ENCODE measurements around the gene DIAPH2.
A peak's percentile ranks its signal among the peaks of the same experiment; 100 is the strongest.

DIAPH2 gene

GRCh38 chrX:96984538-96984937 lies 299.9 kb downstream of the DIAPH2 start:
- no peak overlapping the region for H3K4me3 Mint-ChIP-seq
- intact Hi-C loops (cut with micrococcal nuclease): no loop called here
- H3K9me3 Mint-ChIP-seq: no peaks in the 10 kb centered on the region
- no peak overlapping the region for H3K27ac Mint-ChIP-seq
- no peaks in the 10 kb centered on the region for H3K4me1 Mint-ChIP-seq (ENCODE audit: low read depth)
- no peaks in the 10 kb centered on the region for H3K36me3 Mint-ChIP-seq (ENCODE audit: low read depth)
- no peaks in the 10 kb centered on the region for H3K27me3 Mint-ChIP-seq

GRCh38 chrX:96985046-96985445 lies 300.4 kb downstream of the DIAPH2 start:
- Mint-ChIP-seq H3K4me1 (ENCODE audit: low read depth) (no peaks in the 10 kb centered on the region), H3K36me3 (ENCODE audit: low read depth) (no peaks in the 10 kb centered on the region), H3K27ac (no peak overlapping the region), H3K9me3 (no peaks in the 10 kb centered on the region), H3K27me3 (no peaks in the 10 kb centered on the region), H3K4me3 (no peak overlapping the region)
- intact Hi-C loops (cut with micrococcal nuclease): no loop called here

GRCh38 chrX:96987228-96987627 lies 302.6 kb downstream of the DIAPH2 start:
- intact Hi-C loops (cut with micrococcal nuclease): no loop called here
- Mint-ChIP-seq H3K27ac (no peak overlapping the region), H3K27me3 (no peaks in the 10 kb centered on the region), H3K9me3 (no peaks in the 10 kb centered on the region), H3K36me3 (ENCODE audit: low read depth) (no peaks in the 10 kb centered on the region), H3K4me1 (ENCODE audit: low read depth) (no peaks in the 10 kb centered on the region), H3K4me3 (no peak overlapping the region)

GRCh38 chrX:96989830-96990571 lies 305.4 kb downstream of the DIAPH2 start:
- H3K27me3 Mint-ChIP-seq: no peaks in the 10 kb centered on the region
- peaks cover 6% of the 10 kb centered on the region for H3K36me3 Mint-ChIP-seq (ENCODE audit: low read depth)
- peaks cover 18% of the 10 kb centered on the region for H3K4me1 Mint-ChIP-seq (ENCODE audit: low read depth)
- H3K9me3 Mint-ChIP-seq: peaks cover 11% of the 10 kb centered on the region
- no peak overlapping the region for H3K4me3 Mint-ChIP-seq
- no peak overlapping the region for H3K27ac Mint-ChIP-seq
- intact Hi-C loops (cut with micrococcal nuclease): no loop called here

GRCh38 chrX:96994093-96994492 lies 309.5 kb downstream of the DIAPH2 start:
- peaks cover 12% of the 10 kb centered on the region for H3K9me3 Mint-ChIP-seq

GRCh38 chrX:96997196-96997595 lies 312.6 kb downstream of the DIAPH2 start:
- intact Hi-C loops (cut with micrococcal nuclease): no loop called here
- Mint-ChIP-seq H3K27me3 (no peaks in the 10 kb centered on the region), H3K27ac (no peak overlapping the region), H3K9me3 (peaks cover 12% of the 10 kb centered on the region), H3K36me3 (ENCODE audit: low read depth) (peaks cover 7% of the 10 kb centered on the region), H3K4me1 (ENCODE audit: low read depth) (peaks cover 25% of the 10 kb centered on the region), H3K4me3 (no peak overlapping the region)

More at GRCh38 chrX:96994093-96994492, 309.5 kb downstream of the DIAPH2 start:
- peak overlapping the region; percentile 46 for H3K27ac Mint-ChIP-seq
- H3K36me3 Mint-ChIP-seq (ENCODE audit: low read depth): peaks cover 7% of the 10 kb centered on the region
- H3K4me3 Mint-ChIP-seq: no peak overlapping the region
- no peaks in the 10 kb centered on the region for H3K27me3 Mint-ChIP-seq
- intact Hi-C loops (cut with micrococcal nuclease): no loop called here
- peaks cover 19% of the 10 kb centered on the region for H3K4me1 Mint-ChIP-seq (ENCODE audit: low read depth)

GRCh38 chrX:97000682-97001368 lies 316.2 kb downstream of the DIAPH2 start:
- H3K4me3 Mint-ChIP-seq: no peak overlapping the region
- no peak overlapping the region for H3K27ac Mint-ChIP-seq
- H3K9me3 Mint-ChIP-seq: no peaks in the 10 kb centered on the region
- H3K36me3 Mint-ChIP-seq (ENCODE audit: low read depth): no peaks in the 10 kb centered on the region
- intact Hi-C loops (cut with micrococcal nuclease): no loop called here
- H3K27me3 Mint-ChIP-seq: no peaks in the 10 kb centered on the region
- H3K4me1 Mint-ChIP-seq (ENCODE audit: low read depth): peaks cover 6% of the 10 kb centered on the region

- H3K27ac Mint-ChIP-seq: no peak overlapping the region
- no peaks in the 10 kb centered on the region for H3K4me1 Mint-ChIP-seq (ENCODE audit: low read depth)
- H3K4me3 Mint-ChIP-seq: no peak overlapping the region
- intact Hi-C loops (cut with micrococcal nuclease): no loop called here
- H3K27me3 Mint-ChIP-seq: no peaks in the 10 kb centered on the region
- no peaks in the 10 kb centered on the region for H3K9me3 Mint-ChIP-seq
- peaks cover 5% of the 10 kb centered on the region for H3K36me3 Mint-ChIP-seq (ENCODE audit: low read depth)
Observed at GRCh38 chrX:97006167-97006566, 321.5 kb downstream of the DIAPH2 start.

- H3K4me3 Mint-ChIP-seq: no peak overlapping the region
- no peaks in the 10 kb centered on the region for H3K27me3 Mint-ChIP-seq
- intact Hi-C loops (cut with micrococcal nuclease): no loop called here
- no peaks in the 10 kb centered on the region for H3K9me3 Mint-ChIP-seq
- H3K36me3 Mint-ChIP-seq (ENCODE audit: low read depth): peaks cover 5% of the 10 kb centered on the region
- no peak overlapping the region for H3K27ac Mint-ChIP-seq
- no peaks in the 10 kb centered on the region for H3K4me1 Mint-ChIP-seq (ENCODE audit: low read depth)
Observed at GRCh38 chrX:97009391-97009790, 324.7 kb downstream of the DIAPH2 start.

- Mint-ChIP-seq H3K9me3 (no peaks in the 10 kb centered on the region), H3K4me3 (no peak overlapping the region), H3K4me1 (ENCODE audit: low read depth) (no peaks in the 10 kb centered on the region), H3K36me3 (ENCODE audit: low read depth) (peaks cover 5% of the 10 kb centered on the region), H3K27me3 (no peaks in the 10 kb centered on the region), H3K27ac (no peak overlapping the region)
- intact Hi-C loops (cut with micrococcal nuclease): no loop called here
Observed at GRCh38 chrX:97011540-97011939, 326.9 kb downstream of the DIAPH2 start.

- H3K36me3 Mint-ChIP-seq (ENCODE audit: low read depth): no peaks in the 10 kb centered on the region
- H3K9me3 Mint-ChIP-seq: no peaks in the 10 kb centered on the region
- intact Hi-C loops (cut with micrococcal nuclease): no loop called here
- H3K27ac Mint-ChIP-seq: no peak overlapping the region
- no peak overlapping the region for H3K4me3 Mint-ChIP-seq
- H3K4me1 Mint-ChIP-seq (ENCODE audit: low read depth): no peaks in the 10 kb centered on the region
- no peaks in the 10 kb centered on the region for H3K27me3 Mint-ChIP-seq
Observed at GRCh38 chrX:97016106-97016505, 331.5 kb downstream of the DIAPH2 start.

- H3K4me3 Mint-ChIP-seq: no peak overlapping the region
- no peaks in the 10 kb centered on the region for H3K9me3 Mint-ChIP-seq
- no peaks in the 10 kb centered on the region for H3K36me3 Mint-ChIP-seq (ENCODE audit: low read depth)
- H3K4me1 Mint-ChIP-seq (ENCODE audit: low read depth): no peaks in the 10 kb centered on the region
- intact Hi-C loops (cut with micrococcal nuclease): no loop called here
- H3K27me3 Mint-ChIP-seq: no peaks in the 10 kb centered on the region
- no peak overlapping the region for H3K27ac Mint-ChIP-seq
Observed at GRCh38 chrX:97021680-97022079, 337.0 kb downstream of the DIAPH2 start.

GRCh38 chrX:97026406-97026805 lies 341.8 kb downstream of the DIAPH2 start:
- intact Hi-C loops (cut with micrococcal nuclease): no loop called here
- no peaks in the 10 kb centered on the region for H3K36me3 Mint-ChIP-seq (ENCODE audit: low read depth)
- no peaks in the 10 kb centered on the region for H3K4me1 Mint-ChIP-seq (ENCODE audit: low read depth)
- no peak overlapping the region for H3K4me3 Mint-ChIP-seq
- no peak overlapping the region for H3K27ac Mint-ChIP-seq
- H3K27me3 Mint-ChIP-seq: no peaks in the 10 kb centered on the region
- no peaks in the 10 kb centered on the region for H3K9me3 Mint-ChIP-seq

- Mint-ChIP-seq H3K4me3 (no peak overlapping the region), H3K36me3 (ENCODE audit: low read depth) (no peaks in the 10 kb centered on the region), H3K27me3 (no peaks in the 10 kb centered on the region), H3K4me1 (ENCODE audit: low read depth) (no peaks in the 10 kb centered on the region), H3K9me3 (no peaks in the 10 kb centered on the region), H3K27ac (no peak overlapping the region)
- intact Hi-C loops (cut with micrococcal nuclease): no loop called here
Observed at GRCh38 chrX:97027384-97027922, 342.8 kb downstream of the DIAPH2 start.
